Right renal pelvis (tissue), 4 donors: Measurements from ENCODE around the gene TACR1. TPM values are rescaled to one million over a fixed set of nuclear protein-coding genes. Genes with fewer than 3 reads are reported as not detected.
"Not testable (repeated sequence)": the region's sequence is repeated elsewhere in the genome, so short reads cannot be mapped to it uniquely, and the experiment has no call there.

Experiments used
- DNase-seq, 4 donors: peaks; one replicate each; pipeline ENCODE4 v3.0.0-alpha.2; 2013; ENCODE audit warnings: low read depth in 4 of 4, low spot score in 3 of 4, missing footprints in 1 of 4
- polyA plus RNA-seq, 4 donors: library from polyadenylated mRNA; unstranded; fragments of 120-200 nt; gene quantifications; one replicate each; pipeline ENCODE4 v1.2.1, GENCODE V29; 2013; ENCODE audit not compliant: insufficient read length in 4 of 4

The TACR1 gene, protein sequence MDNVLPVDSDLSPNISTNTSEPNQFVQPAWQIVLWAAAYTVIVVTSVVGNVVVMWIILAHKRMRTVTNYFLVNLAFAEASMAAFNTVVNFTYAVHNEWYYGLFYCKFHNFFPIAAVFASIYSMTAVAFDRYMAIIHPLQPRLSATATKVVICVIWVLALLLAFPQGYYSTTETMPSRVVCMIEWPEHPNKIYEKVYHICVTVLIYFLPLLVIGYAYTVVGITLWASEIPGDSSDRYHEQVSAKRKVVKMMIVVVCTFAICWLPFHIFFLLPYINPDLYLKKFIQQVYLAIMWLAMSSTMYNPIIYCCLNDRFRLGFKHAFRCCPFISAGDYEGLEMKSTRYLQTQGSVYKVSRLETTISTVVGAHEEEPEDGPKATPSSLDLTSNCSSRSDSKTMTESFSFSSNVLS
- 1 to 10 TPM; 1.5 to 2.9 (median 2.3) TPM for polyA plus RNA-seq

DNA sequence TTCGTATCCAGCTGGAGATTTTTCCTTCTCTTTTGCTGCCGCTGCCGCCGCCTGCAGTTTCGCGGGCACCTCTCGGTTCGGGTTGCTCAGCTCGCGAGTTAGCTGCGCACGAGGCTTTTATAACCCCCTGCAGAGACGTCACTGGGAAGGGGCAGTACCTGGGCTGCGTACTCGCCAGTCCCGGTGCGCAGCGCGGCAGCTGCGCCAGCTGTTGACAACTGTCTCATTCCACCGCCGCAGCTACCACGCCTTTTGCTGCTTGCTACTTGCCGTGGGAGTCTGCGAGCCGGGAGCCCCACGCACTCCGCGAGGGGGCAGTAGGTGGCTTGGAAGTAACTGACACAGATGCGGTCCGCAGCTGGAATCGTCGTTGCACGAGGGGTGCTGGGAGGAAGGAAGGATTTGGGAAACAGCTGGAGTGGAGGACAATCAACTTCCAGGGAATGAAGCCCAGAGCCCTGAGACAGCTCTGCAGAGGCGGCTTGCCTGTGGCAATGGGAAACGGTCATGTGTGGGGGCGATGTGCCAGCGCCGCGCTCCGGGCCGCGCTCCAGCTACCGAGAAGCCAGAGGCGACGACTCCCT lies at the start of gene TACR1:
TSS of gene TACR1 (minus strand) at position 93 of the 584 bp plus-strand sequence. CDS start 586 bp downstream, outside the sequence.
- peak; percentile 48 to 65 (median 56) for DNase-seq

DNA sequence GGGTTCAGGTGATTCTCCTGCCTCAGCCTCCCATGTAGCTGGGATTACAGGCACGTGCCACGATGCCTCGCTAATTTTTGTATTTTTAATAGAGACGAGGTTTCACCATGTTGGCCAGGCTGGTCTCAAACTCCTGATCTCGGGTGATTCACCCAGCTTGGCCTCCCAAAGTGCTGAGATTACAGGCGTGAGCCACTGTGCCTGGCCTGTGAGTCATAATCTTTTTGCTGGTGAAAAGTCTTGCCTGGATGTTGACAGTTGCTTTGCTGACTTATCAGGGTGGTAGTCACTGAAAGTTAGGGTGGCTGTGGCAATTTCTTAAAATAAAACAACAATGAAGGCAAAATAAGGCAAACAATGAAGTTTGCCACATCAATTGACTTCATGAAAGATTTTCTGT lies 49.3 kb upstream of the TACR1 start:
- DNase-seq = not testable (repeated sequence)

DNA sequence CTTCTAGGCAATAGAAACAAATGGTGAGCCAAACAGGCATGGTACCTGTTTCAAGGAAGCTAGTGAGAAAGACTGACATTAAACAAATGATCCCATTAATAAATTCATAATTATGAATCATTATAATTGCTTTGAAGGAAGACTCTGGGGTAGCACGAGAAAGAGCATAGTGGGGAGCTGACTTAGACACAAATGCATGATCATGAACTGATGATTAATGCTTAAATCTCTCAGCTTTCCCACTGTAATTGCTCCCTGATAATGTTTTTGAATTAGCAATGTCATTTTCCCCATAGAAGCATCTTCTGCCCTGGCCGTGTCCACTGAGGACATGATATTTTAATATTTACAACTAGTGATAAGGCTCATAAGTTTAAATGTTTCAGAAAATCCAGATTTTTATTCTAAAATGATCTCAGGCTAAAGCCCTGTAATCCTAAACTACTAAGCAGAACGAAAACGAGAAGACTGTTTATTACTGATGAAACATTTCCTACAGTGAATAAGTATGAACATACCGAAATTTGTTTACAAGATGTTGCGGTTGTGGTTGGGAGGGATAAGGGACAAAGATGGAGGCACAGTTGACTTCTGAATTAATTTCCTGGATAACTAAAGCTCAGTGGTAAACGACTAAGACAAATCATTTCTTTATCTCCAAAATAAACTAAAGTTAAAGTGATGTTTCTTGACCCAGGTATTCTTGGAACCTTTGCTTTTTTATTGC lies 47.3 kb upstream of the TACR1 start:
- no peak for DNase-seq

DNA sequence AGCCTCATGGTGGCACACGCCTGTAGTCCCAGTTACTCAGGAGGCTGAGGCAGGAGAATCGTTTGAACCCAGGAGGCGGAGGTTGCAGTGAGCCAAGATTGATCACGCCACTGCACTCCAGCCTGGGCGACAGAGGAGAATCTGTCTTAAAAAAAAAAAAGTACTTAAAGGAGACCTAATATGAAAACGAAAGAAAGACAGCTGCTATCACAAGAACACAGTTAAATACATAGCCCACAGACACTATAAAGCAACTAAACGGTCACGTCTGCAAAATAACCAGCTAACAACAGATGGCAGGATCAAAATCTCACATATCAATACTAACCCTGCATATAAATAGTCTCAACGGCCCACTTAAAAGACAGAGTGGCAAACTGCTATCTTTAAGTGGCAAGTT lies 43.9 kb upstream of the TACR1 start:
- DNase-seq = no peak

DNA sequence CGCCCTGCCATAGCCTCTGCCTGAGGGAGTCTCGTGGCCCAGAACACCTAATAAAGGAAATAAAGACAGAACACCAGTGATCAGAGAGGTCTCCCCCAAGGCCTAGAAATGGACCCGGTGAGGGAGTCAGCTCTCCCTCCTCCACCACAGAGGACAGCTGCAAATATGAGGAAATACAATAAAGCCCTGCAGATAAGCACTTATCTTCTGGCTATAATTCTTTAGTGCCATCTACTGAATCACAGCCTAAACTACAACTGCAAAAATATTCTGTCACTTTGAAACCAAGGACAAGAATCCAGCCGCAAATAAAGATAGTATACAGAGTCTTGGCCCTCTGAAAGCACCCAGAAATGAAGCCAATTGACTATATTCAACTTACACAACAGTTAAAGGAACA lies 42.4 kb upstream of the TACR1 start:
- DNase-seq = no peak

DNA sequence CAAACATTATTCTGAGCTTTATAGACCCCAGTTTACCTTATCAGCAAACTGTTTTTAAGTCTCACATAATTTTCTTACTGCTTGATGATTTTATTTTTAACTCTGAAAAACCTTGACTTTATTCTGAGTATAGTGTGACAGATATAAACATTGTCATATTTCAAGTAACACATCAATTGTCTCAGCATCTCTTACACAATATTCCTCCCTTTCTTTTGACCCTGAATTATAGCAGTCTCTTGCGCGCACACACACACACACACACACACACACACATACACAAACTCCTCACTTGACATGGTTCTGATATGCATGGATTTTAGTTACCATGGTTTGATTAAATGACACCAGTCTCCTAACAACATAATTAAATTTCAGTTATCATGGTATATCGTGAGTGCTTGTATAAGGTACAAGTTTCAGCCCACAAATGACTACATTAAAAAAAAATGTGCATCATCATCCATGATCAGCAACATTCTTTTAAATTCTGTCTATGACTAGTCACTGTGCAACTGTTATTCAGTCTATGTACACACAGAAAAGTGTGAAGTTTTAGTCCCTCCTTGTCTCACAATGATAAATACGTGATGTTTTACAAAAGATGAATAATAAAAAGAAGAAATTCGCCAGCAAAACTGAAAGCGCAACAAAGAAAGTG lies 39.5 kb upstream of the TACR1 start:
- no peak for DNase-seq

DNA sequence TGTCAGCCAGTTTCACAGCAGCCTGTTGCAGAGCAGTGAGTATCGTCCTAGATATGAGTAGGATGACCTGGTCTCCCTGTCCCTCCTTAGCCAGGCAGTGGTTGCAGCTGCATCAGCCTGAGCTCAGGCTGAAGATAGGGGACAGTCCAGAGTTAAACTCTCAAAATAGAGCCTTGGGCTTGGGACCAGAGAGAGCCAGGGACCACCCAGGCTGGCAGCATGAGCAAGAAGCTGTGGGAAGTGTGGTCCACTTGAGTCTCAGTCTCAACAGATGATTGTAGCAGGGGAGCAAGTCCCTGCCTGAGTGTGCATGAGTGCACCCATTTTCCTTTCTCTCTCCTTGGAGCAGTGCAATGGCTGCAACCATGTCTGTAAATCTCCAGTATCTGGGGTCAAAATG lies 38.0 kb upstream of the TACR1 start:
- no peak for DNase-seq

DNA sequence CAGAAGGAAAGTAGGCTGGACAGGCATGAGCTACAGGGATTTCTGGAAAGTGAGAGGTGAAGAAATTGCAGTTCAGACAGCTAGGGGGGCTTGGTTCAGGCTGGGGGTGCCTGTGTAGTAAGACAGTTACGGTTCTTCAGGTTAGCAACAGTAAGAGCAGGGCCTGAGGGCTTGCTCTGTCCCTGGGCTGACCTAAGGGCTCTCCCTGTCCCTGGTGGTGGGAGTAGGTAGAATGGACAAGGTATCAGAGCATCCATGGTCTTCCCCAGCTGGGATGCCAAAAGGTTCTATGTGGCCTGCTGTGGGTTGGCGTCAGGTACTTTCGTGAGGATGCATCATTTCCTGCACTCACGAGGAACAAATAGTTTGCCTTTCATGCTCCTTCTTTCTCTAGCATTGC lies 34.6 kb upstream of the TACR1 start:
- no peak for DNase-seq

DNA sequence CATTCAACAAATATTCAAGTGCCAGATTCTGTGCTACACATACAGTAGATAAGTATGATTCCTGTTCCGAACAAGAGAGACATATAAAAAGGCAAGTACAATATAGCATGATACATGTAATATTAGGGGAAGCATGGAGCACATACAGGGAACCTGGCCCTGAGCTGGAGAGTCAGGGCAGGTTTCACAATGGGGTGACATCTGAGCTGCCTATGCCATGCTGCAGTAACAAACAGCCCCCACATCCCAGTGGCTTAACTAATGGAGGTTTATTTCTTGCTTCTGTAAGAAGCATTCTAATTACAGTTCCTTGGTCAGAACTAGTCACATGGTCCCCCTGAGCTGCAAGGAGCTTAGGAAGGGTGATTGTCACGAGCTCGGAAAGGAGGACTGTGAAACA lies 27.3 kb upstream of the TACR1 start:
- DNase-seq = no peak

DNA sequence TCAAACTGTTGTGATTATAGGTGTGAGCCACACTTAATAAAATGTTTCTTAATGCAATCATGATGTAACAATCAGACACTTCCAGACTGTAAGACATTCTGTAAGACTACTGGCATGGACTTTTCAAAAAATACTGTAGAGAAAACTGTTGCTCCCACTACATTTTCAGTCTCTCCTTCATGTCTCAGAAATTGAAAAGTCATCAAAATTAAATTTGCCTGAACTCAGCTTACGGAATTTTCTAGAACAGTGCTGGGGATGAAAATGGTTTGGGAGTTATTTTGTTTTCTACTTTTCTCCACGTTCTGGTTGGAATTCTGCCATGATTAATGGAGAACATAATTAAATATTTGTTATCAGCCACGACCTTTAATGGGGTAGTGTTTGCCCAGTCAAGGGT lies 26.8 kb upstream of the TACR1 start:
- no peak for DNase-seq

DNA sequence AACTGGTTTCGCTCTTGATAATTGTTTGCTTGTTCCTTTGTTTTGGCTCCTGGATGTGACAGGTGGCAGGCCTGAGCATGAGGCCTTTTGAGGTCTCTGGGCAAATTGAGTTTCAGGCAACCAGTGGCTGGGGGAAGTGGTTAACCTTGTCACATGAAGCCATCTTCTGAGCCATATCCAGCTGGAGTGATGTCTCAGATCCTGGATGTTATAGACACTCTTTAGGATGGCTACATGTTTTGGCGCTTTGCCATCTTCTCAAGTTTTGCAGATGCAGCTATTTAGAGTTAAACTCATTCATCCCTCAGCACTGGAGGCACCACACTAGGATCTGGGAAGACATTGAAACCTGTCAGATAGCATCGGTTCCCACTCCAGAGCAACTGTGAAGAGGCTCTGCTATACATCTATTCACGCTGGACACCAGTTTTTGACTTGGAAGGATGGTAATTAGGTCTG lies 25.3 kb upstream of the TACR1 start:
- DNase-seq = no peak

DNA sequence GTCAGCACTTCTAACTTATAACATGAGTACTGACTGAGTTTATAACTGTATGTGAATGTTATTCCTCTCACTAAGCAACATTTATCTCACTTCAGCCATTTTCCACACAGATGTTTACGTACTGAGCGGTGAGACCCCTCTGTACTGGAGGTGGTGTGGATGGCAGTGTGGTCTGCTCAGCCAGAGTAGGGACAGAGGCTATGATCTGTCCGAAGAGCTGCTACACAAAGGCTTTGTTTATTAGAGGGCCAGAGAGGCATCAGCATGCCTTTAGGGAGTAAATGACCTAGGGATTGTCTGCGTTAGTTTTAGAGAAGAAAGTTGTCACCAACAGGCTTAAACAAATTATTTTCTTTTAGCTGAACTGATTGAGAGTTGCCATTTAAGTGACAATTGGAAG lies 23.2 kb upstream of the TACR1 start:
- DNase-seq = no peak

DNA sequence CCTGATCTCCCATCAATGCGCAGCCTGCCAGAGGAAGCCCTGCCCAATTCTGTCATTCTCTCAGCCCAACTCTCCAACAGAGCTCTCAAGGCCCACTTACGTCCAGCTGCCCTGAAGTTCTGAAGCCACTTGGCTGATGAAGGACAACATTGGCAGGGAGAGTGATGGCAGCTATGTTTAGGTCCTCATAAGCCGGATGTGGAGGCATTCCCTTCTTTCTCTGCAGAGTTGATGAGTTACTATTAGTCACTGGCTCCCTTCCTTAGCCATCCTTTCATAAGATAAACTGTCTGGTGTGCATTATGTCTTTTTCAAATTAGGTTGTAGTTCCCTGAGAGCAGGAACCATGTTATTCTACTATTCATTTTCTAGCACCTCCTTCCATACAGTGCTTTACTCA lies 22.5 kb upstream of the TACR1 start:
- no peak for DNase-seq

DNA sequence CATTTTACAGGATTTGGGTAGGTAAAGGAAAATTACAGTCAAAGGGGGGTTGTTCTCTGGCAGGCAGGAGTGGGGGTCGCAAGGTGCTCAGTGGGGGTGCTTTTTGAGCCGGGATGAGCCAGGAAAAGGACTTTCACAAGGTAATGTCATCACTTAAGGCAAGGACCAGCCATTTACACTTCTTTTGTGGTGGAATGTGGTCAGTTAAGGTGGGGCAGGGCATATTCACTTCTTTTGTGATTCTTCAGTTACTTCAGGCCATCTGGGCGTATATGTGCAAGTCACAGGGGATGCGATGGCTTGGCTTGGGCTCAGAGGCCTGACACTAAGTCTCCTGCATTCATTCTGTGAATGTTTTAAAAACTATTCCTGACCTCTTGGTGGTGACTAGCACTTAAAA lies 19.9 kb upstream of the TACR1 start:
- DNase-seq = not testable (repeated sequence)

DNA sequence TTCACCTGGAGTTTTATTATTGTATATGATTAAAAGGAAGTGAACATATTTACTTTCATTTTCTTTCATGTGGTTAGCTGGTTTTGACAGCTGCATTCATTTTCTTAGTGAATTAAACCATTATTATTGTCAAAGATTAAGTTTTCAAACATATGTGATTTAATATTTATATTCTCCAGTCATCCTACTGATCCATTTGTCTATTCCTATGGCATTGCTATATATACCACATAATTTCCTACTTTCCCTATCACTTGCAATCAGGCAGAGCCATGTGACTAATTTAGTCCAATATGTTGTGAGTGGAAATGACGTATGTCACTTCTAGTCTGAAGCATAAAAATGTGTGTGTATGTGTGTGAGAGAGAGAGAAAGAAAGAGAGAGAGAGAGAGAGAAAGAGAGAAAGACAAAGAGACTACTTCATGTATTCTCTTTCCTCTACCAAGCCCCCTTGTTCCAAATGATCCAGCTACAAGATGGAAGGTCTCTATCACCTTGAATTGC lies 12.0 kb upstream of the TACR1 start:
- no peak for DNase-seq

DNA sequence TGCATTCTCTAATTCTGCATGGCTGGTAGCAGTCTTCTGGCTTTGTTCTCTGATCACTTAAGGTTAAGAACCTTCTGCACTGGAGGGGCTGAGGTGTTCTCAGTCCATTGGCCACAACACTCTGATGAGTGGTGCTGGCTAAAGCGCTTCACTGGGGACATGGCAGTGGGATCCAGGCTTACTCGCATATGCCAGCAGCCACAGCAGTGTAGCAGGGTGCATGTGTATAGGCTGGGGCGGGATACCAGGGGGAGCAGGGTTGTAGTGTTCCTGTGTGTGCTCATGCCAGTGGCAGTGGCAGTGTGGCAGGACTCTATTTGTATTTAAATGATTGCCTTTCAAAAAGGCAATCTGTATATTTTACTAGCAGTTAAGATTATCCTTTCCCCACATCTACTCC lies 11.1 kb upstream of the TACR1 start:
- no peak for DNase-seq

DNA sequence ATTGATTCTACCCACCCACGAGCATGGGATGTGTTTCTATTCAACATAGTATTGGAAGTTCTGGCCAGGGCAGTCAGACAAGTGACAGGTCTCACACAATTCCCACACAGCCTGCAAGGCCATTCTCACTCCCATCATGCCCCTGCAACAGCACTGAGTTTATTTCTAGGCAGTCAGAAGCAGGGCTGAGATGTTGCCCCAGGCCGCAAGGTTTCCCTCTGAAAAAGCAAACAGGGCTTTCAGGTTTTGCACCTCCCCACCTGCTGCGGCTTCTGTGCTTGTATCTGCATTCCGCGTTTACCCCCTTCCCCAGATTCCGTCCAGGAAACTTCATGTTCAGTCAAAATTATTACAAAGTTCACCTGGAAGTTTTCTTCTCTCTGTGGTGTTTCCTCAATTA lies 9.4 kb upstream of the TACR1 start:
- no peak for DNase-seq

DNA sequence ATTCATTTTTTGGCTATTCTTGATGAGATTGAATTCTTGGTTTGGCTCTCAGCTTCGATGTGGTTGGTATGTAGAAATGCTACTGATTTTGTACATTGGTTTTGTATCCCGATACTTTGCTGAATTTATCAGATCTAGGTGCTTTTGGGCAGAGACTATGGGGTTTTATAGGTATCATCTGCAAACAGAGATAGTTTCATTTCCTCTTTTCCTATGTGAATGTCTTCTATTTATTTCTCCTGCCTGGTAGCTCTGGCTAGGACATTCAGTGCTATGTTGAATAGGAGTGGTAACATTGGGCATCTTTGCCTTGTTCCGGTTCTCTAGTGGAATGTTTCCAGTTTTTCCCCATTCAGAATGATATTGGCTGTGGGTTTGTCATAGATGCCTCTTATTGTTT lies 5.5 kb upstream of the TACR1 start:
- DNase-seq = no peak

DNA sequence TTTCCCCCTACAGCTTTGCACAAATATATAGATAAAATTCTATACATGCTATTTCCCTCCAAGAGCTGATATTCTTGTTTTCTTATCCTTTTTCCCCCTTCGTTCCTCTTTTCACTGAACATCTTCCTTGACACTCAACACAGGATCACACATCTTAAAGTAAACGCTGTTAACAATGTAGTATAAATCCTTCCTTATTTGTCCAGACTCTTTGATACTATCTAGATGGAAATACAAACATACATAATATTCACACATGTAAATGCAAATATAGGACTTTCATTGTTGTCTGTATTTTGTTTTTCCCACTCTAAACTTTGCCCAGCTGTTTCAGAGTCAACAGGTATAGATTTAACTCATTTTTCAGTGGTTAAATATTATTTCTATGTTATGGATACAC lies 3.0 kb upstream of the TACR1 start:
- DNase-seq = no peak

DNA sequence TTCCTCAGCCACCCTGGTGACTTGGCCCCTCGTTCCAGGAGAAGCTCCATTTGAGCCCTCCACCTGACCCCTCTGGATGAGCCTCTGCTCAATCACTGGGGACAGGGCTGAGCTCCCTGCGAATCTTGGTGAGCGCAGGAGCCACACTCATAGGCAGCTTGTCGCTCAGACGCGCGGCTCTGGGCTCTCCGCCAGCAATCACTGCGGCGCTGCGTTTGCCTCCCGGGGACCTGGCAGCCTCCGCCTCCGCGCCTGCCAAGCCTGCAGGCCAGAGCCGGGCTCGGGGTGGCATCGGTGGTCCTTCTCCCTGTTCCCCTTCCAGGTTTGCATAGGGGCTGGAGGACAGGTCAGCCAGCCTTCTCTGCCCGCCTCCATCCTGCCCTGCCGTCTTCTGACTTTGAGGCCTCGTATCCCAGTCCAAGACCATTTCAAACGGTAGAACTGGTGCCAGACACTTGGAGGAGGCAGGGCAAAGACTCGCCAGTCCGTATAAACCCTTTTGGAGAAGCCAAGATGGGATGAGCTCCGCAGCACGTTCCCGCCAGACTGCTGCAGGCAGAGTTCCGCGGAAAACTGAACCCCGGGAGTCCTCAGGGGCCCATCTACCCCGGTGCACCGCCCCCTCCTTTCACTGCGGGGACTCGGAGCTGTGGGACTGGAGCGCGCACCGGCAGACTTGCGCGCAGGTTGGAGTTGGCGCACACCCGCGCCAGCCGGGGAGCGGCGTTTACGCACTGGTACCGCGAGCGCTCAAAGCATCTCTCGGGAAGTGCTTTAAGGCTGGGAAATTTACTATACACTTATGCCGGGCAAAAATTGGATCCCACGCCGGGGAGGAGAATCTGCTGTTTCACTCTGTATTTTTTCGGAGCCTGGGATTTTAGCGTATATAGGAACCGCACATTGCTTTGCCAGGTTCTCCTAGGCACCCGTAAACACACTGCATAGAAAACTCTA lies 1.1 kb upstream of the TACR1 start:
- DNase-seq = peak in 2 of 4 donors; percentile 6 to 31
